VCaP (cell line): ENCODE data around the gene RTN4.
"Not testable (repeated sequence)": the region's sequence is repeated elsewhere in the genome, so short reads cannot be mapped to it uniquely, and the experiment has no call there.

ENCODE experiments used
- H3K27ac ChIP-seq: fragments of 450-650 bp; 2 replicates; pipeline ENCODE4 v1.5.1; 2017
- CTCF ChIP-seq: fragments of 450-650 bp; conservative IDR thresholded peaks from 2 replicates; pipeline ENCODE4 v1.5.1; 2017; ENCODE audit warnings: mild to moderate bottlenecking, moderate library complexity

RTN4 gene

DNA sequence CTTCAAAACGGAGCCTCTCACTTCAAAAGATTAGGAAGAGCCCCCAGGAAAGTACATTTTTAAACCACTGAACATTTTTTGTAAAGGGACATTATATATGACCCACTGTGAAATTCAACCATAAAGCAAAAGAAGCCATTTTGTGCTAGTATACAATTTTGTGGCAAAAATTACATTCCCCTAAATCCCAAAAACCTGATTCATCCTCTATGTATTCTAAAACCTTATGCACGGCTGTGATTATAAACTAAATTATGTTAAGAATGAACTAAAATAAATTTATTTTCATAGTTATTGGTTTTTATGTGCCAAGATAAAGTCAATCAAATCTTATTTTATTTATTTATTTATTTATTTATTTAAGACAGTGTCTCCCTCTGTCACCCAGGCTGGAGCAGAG lies 48.5 kb downstream of the RTN4 start:
- H3K27ac ChIP-seq: no peak overlapping the region; the same call in 1 of the 2 replicates
- TF ChIP-seq CTCF: no peak

GRCh38 chr2:55000341-55000740 lies 49.9 kb downstream of the RTN4 start:
- no peak overlapping the region; the same call in 1 of the 2 replicates for H3K27ac ChIP-seq
- TF ChIP-seq CTCF: no peak

- H3K27ac ChIP-seq: peak overlapping the region; percentile 38
- no peak for TF ChIP-seq CTCF
Observed at GRCh38 chr2:54999182-54999581, 51.1 kb downstream of the RTN4 start.

DNA sequence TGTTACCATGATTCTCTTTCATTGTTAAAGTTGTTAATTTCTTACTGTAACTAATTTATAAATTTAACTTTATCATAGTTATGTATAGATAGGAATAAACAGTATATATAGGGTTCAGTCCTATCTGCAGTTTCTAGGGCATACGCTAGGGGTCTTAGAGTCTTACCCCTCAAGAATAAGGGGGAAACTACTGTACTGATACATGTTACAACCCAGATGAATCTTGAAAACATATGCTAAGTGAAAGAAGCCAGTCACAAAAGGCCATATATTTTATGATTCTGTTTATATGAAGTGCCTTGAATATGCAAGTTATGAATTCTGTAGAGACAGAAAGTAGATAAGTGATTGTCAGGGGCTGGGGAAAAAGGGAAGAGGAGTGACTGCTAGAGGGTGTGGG lies 52.4 kb downstream of the RTN4 start:
- H3K27ac ChIP-seq: no peak overlapping the region
- no peak for TF ChIP-seq CTCF

GRCh38 chr2:54995553-54995952 lies 54.7 kb downstream of the RTN4 start:
- H3K27ac ChIP-seq: no peak overlapping the region
- no peak for TF ChIP-seq CTCF

DNA sequence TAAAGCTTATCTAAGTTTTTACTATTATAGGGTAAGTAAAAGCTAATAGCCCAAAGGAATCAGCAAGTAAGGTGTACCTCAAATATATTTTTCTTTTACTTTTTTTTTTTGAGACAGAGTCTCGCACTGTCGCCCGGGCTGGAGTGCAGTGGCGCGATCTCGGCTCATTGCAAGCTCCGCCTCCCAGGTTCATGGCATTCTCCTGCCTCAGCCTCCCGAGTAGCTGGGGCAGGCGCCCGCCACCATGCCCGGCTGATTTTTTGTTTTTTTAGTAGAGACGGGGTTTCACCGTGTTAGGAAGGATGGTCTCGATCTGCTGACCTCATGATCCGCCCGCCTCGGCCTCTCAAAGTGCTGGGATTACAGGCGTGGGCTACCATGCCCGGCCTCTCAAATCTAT lies 59.6 kb downstream of the RTN4 start:
- not testable (repeated sequence) for H3K27ac ChIP-seq

DNA sequence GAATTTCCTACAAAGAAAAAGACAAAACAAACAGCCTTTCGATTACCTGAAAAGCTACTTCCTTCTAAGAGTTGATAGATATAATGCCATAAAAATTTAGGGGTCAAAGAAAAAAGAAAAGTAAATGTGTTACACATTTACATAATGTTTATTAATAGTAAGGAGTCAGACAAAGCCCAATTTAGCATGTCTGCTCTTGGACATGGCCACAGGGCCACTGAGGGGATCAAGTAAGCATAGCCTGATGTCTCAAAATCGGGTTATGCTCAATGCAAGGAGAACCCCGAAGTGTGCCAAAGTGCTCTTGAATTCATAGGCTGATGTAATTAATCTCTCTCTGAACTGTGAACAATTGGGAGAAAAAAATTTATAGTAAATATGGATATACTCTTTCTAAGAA lies 61.6 kb downstream of the RTN4 start:
- H3K27ac ChIP-seq: no peak overlapping the region
- TF ChIP-seq CTCF: no peak

DNA sequence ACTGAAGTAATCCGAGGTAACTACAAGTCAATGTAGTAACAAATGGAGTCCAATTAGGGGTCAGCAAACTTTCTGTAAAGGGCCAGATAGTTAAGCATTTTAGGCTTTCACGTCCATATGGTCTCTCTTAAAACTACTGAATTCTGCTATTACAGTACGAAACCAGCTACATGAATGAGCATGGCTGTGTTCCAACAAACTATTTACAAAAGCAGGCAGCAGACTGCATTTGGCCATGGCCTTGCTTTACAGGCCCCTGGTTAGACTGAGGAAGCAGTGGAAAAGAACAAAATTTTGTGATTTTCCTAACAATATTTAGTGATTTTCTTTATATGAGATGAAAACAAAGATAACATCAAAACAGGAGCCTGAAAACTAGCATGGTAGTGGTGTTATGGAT lies 64.0 kb downstream of the RTN4 start:
- no peak overlapping the region for H3K27ac ChIP-seq
- TF ChIP-seq CTCF: no peak
